GM10847 (cell line): ENCODE measurements around the gene DOCK8.

Experiments used
- POLR2A ChIP-seq: IDR thresholded peaks from 2 replicates; pipeline ENCODE4 v1.6.1; 2011; ENCODE audit not compliant: insufficient read length; ENCODE audit errors: extremely low read depth

Gene DOCK8

DNA sequence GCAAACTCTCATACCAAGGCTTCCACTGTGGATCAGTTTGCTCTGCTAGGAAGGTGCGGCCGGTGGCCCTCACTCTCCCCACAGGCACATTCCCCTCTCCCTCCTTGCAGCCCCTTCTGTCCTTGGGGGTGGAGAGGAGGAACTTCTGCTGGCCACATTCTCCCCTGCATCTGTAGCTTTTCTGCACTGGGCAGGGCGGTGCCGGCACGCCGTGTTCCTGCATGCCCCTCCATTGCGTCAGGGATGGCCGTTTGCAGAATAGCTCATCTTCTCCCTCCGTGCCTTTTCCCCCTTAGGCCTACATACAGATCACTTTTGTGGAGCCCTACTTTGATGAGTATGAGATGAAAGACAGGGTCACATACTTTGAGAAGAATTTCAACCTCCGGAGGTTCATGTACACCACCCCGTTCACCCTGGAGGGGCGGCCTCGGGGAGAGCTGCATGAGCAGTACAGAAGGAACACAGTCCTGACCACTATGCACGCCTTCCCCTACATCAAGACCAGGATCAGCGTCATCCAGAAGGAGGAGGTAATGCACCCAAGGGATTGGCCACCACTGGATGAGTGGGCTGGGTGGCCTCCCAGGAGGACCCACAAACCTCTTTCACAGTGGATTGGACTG, 231.5 kb downstream of the DOCK8 start:
- TF ChIP-seq POLR2A, result no peak

DNA sequence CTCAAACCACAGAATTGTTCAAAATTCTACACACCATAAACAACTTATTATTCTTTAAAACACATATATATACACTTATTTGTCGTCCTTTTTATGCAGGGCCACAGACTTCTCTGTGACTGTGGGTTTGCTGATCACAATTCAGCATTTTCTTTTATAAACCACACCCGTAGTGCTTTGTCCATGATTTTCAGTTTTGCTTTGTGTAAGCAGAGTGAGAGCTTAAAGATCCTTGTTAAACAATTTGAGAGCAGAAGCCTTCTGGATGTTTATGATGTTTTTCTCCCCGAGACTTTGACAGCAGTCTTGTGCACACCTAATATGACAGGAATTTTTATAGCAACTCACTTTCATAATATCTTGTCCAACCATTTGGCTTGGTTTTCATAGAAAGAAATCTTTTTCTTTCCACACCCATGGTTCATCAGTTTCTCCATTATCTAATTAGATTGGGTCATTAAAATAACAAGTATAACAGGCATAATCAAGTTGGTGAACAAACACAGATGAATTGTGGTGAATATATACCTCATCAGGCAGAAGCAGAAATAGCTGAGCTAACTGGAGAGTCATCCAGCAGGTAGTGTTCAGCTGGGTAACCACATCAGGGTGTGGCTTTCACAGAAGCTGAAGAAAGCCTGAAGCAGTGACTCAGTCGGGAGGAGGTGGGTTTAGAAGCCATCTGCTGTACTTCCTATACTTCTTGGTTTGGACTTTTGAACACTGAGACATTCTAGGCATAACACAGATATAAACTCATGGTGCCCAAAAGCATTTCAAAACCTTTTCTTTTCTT, 232.8 kb downstream of the DOCK8 start:
- no peak for TF ChIP-seq POLR2A

DNA sequence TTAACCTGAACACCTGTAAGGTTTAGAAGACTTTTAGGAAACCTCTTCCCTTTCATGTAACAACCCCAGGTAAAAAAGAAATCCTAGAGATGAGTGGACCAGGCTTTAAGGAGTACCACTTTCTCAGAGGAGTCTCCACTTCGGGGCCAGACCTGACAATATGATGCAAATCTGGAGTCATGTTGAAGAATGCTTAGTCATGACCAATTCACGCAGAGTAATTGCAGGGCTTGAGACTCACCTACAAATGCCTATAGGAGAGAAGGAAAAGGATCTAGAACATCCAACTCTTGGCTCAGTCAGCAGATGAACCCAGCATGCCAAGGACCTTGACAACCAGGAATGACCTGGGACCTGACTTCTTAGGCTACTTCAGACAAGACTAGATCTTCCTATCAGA, 235.4 kb downstream of the DOCK8 start:
- TF ChIP-seq POLR2A, result no peak

GRCh38 chr9:450561-450960, 235.9 kb downstream of the DOCK8 start:
- no peak for TF ChIP-seq POLR2A

GRCh38 chr9:453832-454231, 239.2 kb downstream of the DOCK8 start:
- TF ChIP-seq POLR2A, result no peak

GRCh38 chr9:456365-456764, 241.7 kb downstream of the DOCK8 start:
- no peak for TF ChIP-seq POLR2A

- TF ChIP-seq POLR2A, result no peak
Observed at GRCh38 chr9:458590-458989, 243.9 kb downstream of the DOCK8 start.

DNA sequence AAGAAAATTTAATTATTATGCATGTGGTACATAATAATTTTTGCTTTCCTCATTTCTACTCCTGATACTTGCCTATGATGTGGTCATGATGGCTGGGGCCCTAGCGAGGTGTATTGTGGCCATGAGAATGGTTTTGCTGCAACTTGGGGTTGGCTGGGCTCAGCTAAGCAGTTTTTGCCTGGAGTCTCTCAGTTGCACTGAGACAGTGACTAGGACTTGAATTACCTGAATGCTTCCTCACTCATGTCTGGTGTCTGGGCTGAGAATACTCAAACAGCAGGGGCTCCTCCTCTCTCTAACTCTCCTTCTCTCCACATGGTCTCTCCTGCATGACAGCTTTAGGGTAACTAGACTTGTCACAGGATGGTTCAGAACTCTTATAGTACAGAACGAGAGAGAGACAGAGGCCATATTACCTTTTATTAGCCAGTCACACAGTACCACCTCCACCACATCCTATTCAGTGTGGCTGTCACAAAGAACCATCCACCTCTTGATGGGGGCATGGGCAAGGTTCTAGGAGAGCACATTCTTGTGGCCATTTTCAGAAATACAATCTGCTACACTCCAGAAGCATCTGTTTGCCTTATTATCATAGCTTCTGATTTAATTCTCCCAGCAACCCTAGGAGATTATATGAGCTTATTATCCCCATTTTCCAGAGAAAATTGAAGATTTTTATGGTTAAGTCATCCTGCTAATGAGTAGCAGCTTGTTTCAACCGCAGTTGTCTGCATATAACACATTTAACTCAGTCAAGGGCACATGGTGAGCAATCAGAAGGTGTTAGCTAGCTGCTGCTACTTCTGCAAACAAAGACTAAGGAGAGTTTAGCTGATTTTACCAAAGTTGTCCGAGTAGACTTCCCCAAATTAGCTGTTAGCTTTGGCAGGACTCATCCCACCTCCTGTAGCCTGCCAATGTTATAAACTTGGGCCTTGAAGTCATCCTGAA, 245.1 kb downstream of the DOCK8 start:
- no peak for TF ChIP-seq POLR2A

GRCh38 chr9:462121-462520, 247.5 kb downstream of the DOCK8 start:
- TF ChIP-seq POLR2A, result no peak

- no peak for TF ChIP-seq POLR2A
Observed at GRCh38 chr9:462606-463005, 247.9 kb downstream of the DOCK8 start.

GRCh38 chr9:463455-464171, 248.9 kb downstream of the DOCK8 start:
- TF ChIP-seq POLR2A, result no peak

- no peak for TF ChIP-seq POLR2A
Observed at GRCh38 chr9:466747-467146, 252.1 kb downstream of the DOCK8 start.

DNA sequence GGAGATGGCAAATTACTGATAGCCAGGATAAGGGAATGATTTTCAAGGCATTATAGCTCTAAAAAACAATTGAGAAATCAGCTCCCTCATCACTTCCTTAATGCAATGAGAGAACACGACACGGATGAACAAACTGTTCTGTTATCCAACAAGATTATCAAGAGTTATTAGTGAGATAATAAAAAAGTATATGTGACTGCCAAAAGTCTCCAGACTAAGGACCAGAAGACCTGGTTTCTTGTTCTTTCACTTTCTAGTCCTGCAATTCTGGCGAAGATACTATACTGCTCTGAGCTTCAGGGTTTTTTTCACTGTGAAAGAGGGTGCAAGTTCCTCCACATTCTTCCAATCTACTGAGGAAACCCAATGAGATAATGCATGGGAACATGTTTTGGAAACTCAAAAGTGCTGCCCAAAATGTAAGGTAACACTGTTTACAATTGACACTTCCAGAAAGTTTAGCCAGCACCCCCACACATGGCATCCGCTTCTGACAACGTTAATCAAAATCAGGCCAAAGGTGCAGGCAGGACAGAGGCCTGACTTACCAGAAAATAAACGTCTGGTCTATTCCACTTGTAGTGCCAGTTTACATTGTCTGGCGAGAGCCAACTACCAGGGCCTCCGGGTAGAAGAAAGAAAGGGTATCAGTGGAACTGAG, 254.2 kb downstream of the DOCK8 start:
- no peak for TF ChIP-seq POLR2A
